Measurements from ENCODE around the gene RAET1E.

- TF ChIP-seq CTCF (IDR thresholded peaks at IDR 0.05; ENCODE audit: extremely low read depth in 1 of 2, insufficient read depth in 1 of 2, low read depth in 1 of 2, low read length in 2 of 2): no peak
- no peak for TF ChIP-seq POLR2AphosphoS5 (IDR thresholded peaks at IDR 0.05; ENCODE audit: insufficient read depth, low read depth, low read length)
- no peak for TF ChIP-seq MAX (IDR thresholded peaks at IDR 0.05; ENCODE audit: insufficient read depth, insufficient read length)
- no peak for TF ChIP-seq POLR2A (IDR thresholded peaks at IDR 0.05; ENCODE audit: low read depth, low read length)
- TF ChIP-seq JUN (IDR thresholded peaks at IDR 0.05; ENCODE audit: borderline replicate concordance, insufficient read depth, insufficient read length, low read depth): no peak
Observed at GRCh38 chr6:149939909-149940671, 42.2 kb upstream of the RAET1E start.
